ENCODE measurements around the gene TJP1. TPM values are rescaled to one million over a fixed set of nuclear protein-coding genes. Genes with fewer than 3 reads are reported as not detected.
A peak's percentile ranks its signal among the peaks of the same experiment; 100 is the strongest.

Gene TJP1
- total and polyA plus RNA-seq, 2 of the 8 experiments (the other 6 are each of a cell fraction or from before 2014, with no cell fraction given) = 46.3 to 138 TPM

DNA sequence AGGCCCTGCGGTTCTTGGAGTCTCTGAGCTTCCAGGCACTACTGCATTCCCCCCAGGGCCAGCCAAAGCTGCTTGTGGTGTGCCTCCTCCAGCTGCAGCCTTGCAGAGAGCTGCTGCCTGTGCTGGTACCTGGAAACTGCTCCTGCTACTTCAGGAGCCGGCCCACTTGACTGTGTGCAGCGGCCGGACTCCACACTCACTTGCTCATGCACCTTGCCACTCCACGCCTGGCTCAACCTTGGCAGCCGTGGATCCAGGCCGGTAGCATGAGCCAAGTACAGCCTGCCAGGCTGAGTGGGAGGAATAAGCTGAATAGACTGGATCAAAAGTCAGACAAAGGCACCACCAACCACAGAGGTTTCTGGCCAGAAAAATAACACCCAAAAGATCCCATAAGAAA lies 169.7 kb downstream of the TJP1 start:
- Histone ChIP-seq H3K27ac (ENCODE audit: low read depth, low read length) (no peak overlapping the region), H3K9me3 (ENCODE audit: insufficient read depth in 2 of 2, low read depth in 1 of 2, low read length in 1 of 2) (no peaks in the 10 kb centered on the region), H3K56ac (replicated peaks; ENCODE audit: insufficient read length, low read depth, low read length) (no peak overlapping the region), H4K5ac (ENCODE audit: insufficient read length, low read depth, low read length) (no peak overlapping the region), H3K14ac (ENCODE audit: insufficient read length) (no peak overlapping the region), H2BK5ac (ENCODE audit: low read depth, low read length) (no peak overlapping the region), H3K4me1 (replicated peaks in 1 of 4; ENCODE audit: control insufficient read depth in 3 of 4, insufficient read depth in 4 of 4, low read length in 3 of 4) (peaks cover 0 to 3% (median 1%) of the 10 kb centered on the region in 4 experiments; a peak in 3 of 7 replicates), H2BK12ac (ENCODE audit: low read depth, low read length) (no peak overlapping the region), H2BK15ac (ENCODE audit: low read length) (no peak overlapping the region), H4K20me1 (replicated peaks in 1 of 2; ENCODE audit: control insufficient read depth in 1 of 2, insufficient read depth in 2 of 2, low read length in 2 of 2) (no peaks in the 10 kb centered on the region), H2BK120ac (replicated peaks; ENCODE audit: low read depth, low read length) (no peak overlapping the region), H3K23ac (ENCODE audit: insufficient read length) (no peak overlapping the region), H3K79me2 (ENCODE audit: control insufficient read depth in 1 of 2, insufficient read depth in 2 of 2, low read length in 2 of 2) (no peaks in the 10 kb centered on the region), H3K36me3 (ENCODE audit: control insufficient read depth in 2 of 4, insufficient read depth in 4 of 4, low read length in 3 of 4) (no peaks in the 10 kb centered on the region), H3K9ac (replicated peaks in 1 of 4; ENCODE audit: extremely low read depth in 1 of 4, low read depth in 3 of 4, low read length in 3 of 4) (no peak overlapping the region), H2BK20ac (ENCODE audit: low read length) (no peak overlapping the region), H3K23me2 (ENCODE audit: low read depth, low read length) (no peaks in the 10 kb centered on the region), H3K79me1 (ENCODE audit: low read depth, low read length) (no peaks in the 10 kb centered on the region), H3K4me2 (ENCODE audit: insufficient read depth in 1 of 2, low read depth in 2 of 2, low read length in 2 of 2) (no peak overlapping the region), H4K8ac (ENCODE audit: extremely low read depth, insufficient read depth, low read length) (no peak overlapping the region), H3K27me3 (replicated peaks in 1 of 4; ENCODE audit: control insufficient read depth in 3 of 4, extremely low read depth in 1 of 4, insufficient read depth in 3 of 4, low read length in 3 of 4) (no peaks in the 10 kb centered on the region), H3K4me3 (ENCODE audit: extremely low read depth in 1 of 4, insufficient read depth in 2 of 4, low read depth in 3 of 4, low read length in 4 of 4) (no peak overlapping the region), H2AFZ (ENCODE audit: low read length) (no peak overlapping the region), H2AK5ac (ENCODE audit: low read depth, low read length) (no peak overlapping the region), H4K91ac (replicated peaks; ENCODE audit: insufficient read length, low read length) (no peak overlapping the region), H3K4ac (replicated peaks; ENCODE audit: insufficient read length, low read depth, low read length) (no peak overlapping the region), H3K18ac (ENCODE audit: extremely low read depth, low read length) (no peak overlapping the region)
- ChIA-PET CTCF (ENCODE audit: partially characterized antibody) (interaction anchor here (0.8 to 2.7 kb wide), 7 partner anchors 11 to 39 kb away, joined by 3 to 10 read pairs (median 3); no protein-coding TSS in a partner anchor), POLR2A (ENCODE audit: partially characterized antibody) (no interaction called here)
- WGBS, 2 experiments (ENCODE audit: extremely low coverage in 1 of 2, insufficient coverage in 1 of 2, insufficient read length in 1 of 2, insufficient replicate concordance in 2 of 2, low coverage in 1 of 2, low lambda C conversion rate in 2 of 2, missing lambda C conversion rate in 1 of 2) = 97% methylated on average over 7 of the region's 7 CpGs; no CpG with 5 or more reads in 1 of the 2 experiments
- FAIRE-seq (no peak), DNase-seq (ENCODE audit: low read depth in 1 of 2, low spot score in 2 of 2) (peak in 1 of 2 experiments; percentile 11)
- TF ChIP-seq RNF2 (IDR thresholded peaks at IDR 0.05; ENCODE audit: borderline replicate concordance, low read depth, low read length, missing control alignments, poor library complexity, severe bottlenecking) (no peak), TAF7 (optimal IDR thresholded peaks at IDR 0.05; ENCODE audit: borderline replicate concordance, low read depth, low read length) (no peak), CBX5 (IDR thresholded peaks at IDR 0.05; ENCODE audit: low read depth, low read length) (no peak), RXRA (IDR thresholded peaks at IDR 0.05; ENCODE audit: insufficient read depth, low read depth, low read length) (no peak), YY1 (IDR thresholded peaks at IDR 0.05; ENCODE audit: low read depth, low read length) (no peak), PHF8 (conservative IDR thresholded peaks at IDR 0.05; ENCODE audit: low read depth, low read length) (no peak), RBBP5 (IDR thresholded peaks at IDR 0.05; ENCODE audit: borderline replicate concordance, low read depth, low read length) (no peak), NRF1 (IDR thresholded peaks at IDR 0.05; ENCODE audit: low read depth, low read length) (no peak), KDM1A (IDR thresholded peaks at IDR 0.05; ENCODE audit: borderline replicate concordance, low read length) (no peak), SUZ12 (IDR thresholded peaks at IDR 0.05; ENCODE audit: low read length) (no peak), KDM4A (IDR thresholded peaks at IDR 0.05; ENCODE audit: low read depth, low read length, severe bottlenecking) (no peak), GTF2F1 (IDR thresholded peaks at IDR 0.05; ENCODE audit: borderline replicate concordance, low read depth, low read length) (no peak), SIX5 (IDR thresholded peaks at IDR 0.05; ENCODE audit: low read depth, low read length) (no peak), NANOG (IDR thresholded peaks at IDR 0.05; ENCODE audit: insufficient read depth, low read depth, low read length, poor library complexity, severe bottlenecking) (no peak)
